ENCODE measurements around the gene CFAP157.

DNA sequence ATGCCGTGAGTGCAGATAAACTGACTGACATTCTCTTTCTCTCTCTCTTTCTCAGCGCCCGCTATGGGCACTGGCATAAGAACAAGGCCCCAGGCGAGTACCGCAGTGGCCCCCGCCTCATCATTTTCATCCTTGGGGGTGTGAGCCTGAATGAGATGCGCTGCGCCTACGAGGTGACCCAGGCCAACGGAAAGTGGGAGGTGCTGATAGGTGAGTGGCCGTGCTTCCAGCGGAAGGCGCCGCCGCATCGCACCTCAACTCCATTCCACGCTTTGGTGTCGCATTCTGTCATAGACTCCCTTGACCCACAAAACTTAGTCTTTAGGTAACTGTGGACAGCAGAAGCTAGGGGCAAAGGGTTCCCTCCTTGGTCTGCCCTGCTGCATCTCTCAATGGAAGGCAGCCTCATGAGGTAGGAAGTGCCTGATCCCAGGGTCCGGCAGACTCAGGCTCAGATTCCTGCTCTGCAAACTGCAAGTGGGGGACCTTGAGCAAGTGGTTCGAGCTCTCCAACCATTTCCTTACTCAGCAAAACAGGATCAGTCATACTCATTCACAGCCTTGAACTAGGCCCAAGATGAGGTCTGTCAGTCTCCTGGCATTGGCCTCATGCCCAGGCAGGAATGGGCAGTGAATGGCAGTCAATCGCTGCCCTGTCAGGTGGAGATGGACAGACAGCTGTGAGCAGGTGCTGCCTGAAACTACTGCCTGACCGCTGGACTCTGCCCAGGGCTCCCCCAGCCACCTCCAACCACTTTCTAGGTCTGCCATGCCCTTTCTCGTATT is 24.2 kb upstream of the CFAP157 start:
- TF ChIP-seq POLR2AphosphoS5 (IDR thresholded peaks at IDR 0.05; ENCODE audit: borderline replicate concordance, low read depth, low read length), result no peak
- no peak for TF ChIP-seq EZH2 (IDR thresholded peaks at IDR 0.05)
